Common myeloid progenitor, CD34-positive (primary cell): ENCODE results near the gene GKN1.

Experiments
- CTCF ChIA-PET: fragments of 350-600 bp; sonication (Branson Sonifier 250); formaldehyde crosslinking; loops from one replicate; lab custom pipeline; 2021; ENCODE audit warnings: antibody characterized with exemption; lab: Charles Lee
- POLR2A ChIA-PET: fragments of 350-600 bp; sonication (Branson Sonifier 250); formaldehyde crosslinking; loops from one replicate; lab custom pipeline; 2021; ENCODE audit warnings: antibody characterized with exemption; lab: Charles Lee
- DNase-seq, 3 donors: peaks; one replicate each; pipeline versions ENCODE4 v3.0.0 to v3.0.0-alpha.2; 2013
- H3K27ac ChIP-seq, 2 experiments: 1 replicate in 1 of 2; 2 replicates in 1 of 2; pipeline ENCODE4 v1.7.0; 2013; ENCODE audit warnings: inconsistent platforms in 2 of 2, low read length in 2 of 2, mild to moderate bottlenecking in 2 of 2, low read depth in 1 of 2, moderate library complexity in 1 of 2; ENCODE audit not compliant: severe bottlenecking in 2 of 2, insufficient read depth in 1 of 2, poor library complexity in 1 of 2
- H3K27me3 ChIP-seq, 5 experiments: replicated peaks in 2 of 5; 1 replicate in 3 of 5; 2 replicates in 2 of 5; pipeline versions ENCODE4 v1.6.1 to v1.7.0; 2013; ENCODE audit warnings: low read length in 4 of 5, mild to moderate bottlenecking in 2 of 5, moderate library complexity in 2 of 5, inconsistent platforms in 1 of 5; ENCODE audit not compliant: insufficient read depth in 5 of 5, control insufficient read depth in 4 of 5
- H3K36me3 ChIP-seq, 4 experiments: 1 replicate in 2 of 4; 2 replicates in 2 of 4; pipeline versions ENCODE4 v1.6.1 to v1.7.0; 2013; ENCODE audit warnings: low read length in 3 of 4, control low read depth in 1 of 4, mild to moderate bottlenecking in 1 of 4; ENCODE audit not compliant: control insufficient read depth in 4 of 4, insufficient read depth in 4 of 4
- H3K4me1 ChIP-seq, 4 experiments: 1 replicate in 3 of 4; 2 replicates in 1 of 4; pipeline versions ENCODE4 v1.6.1 to v1.7.1; 2013; ENCODE audit warnings: low read length in 3 of 4, mild to moderate bottlenecking in 3 of 4, control low read depth in 1 of 4, inconsistent platforms in 1 of 4, moderate library complexity in 1 of 4; ENCODE audit not compliant: control insufficient read depth in 4 of 4, insufficient read depth in 4 of 4; ENCODE audit errors: control extremely low read depth in 1 of 4
- H3K4me3 ChIP-seq, 7 experiments: 1 replicate in 4 of 7; 2 replicates in 3 of 7; pipeline versions ENCODE4 v1.5.1 to v1.7.0; 2013; ENCODE audit warnings: mild to moderate bottlenecking in 7 of 7, low read length in 6 of 7, moderate library complexity in 6 of 7, inconsistent platforms in 2 of 7, low read depth in 2 of 7, control low read depth in 1 of 7; ENCODE audit not compliant: insufficient read depth in 4 of 7, control insufficient read depth in 1 of 7; ENCODE audit errors: extremely low read depth in 1 of 7
- H3K9me3 ChIP-seq, 5 experiments: 1 replicate in 4 of 5; 2 replicates in 1 of 5; pipeline versions ENCODE4 v1.6.1 to v1.7.1; 2013; ENCODE audit warnings: low read length in 4 of 5, mild to moderate bottlenecking in 2 of 5, inconsistent platforms in 1 of 5, low read depth in 1 of 5, moderate library complexity in 1 of 5; ENCODE audit not compliant: control insufficient read depth in 4 of 5, insufficient read depth in 2 of 5; ENCODE audit errors: control extremely low read depth in 1 of 5
- WGBS: methylation state at CpG from one replicate; pipeline ENCODE4 v1.1.5; 2013; ENCODE audit not compliant: insufficient coverage; 5-methylcytosine and 5-hydroxymethylcytosine counted together

Gene GKN1

GRCh38 chr2:68940369-68940768, 34.1 kb upstream of the GKN1 start:
- Histone ChIP-seq H3K9me3 (peaks cover 0 to 2% (median 0%) of the 10 kb centered on the region in 5 experiments), H3K4me3 (no peak overlapping the region), H3K4me1 (no peaks in the 10 kb centered on the region), H3K27me3 (no peaks in the 10 kb centered on the region), H3K36me3 (no peaks in the 10 kb centered on the region), H3K27ac (no peak overlapping the region)
- WGBS: no CpG with 5 or more reads among the region's 1 CpG
- POLR2A ChIA-PET: no interaction called here
- DNase-seq: no peak
- CTCF ChIA-PET: interaction anchor here (1.0 kb wide), 2 partner anchors 15 to 231 kb away, joined by 3 to 4 read pairs; no protein-coding TSS in a partner anchor

- no peak overlapping the region for H3K27ac ChIP-seq
- peaks cover 0 to 2% (median 0%) of the 10 kb centered on the region in 5 experiments for H3K9me3 ChIP-seq
- H3K4me3 ChIP-seq: no peak overlapping the region
- H3K36me3 ChIP-seq: no peaks in the 10 kb centered on the region
- ChIA-PET CTCF (interaction anchor here (1.0 to 3.4 kb wide), 12 partner anchors 9 to 479 kb away, joined by 3 to 19 read pairs (median 5); no protein-coding TSS in a partner anchor), POLR2A (no interaction called here)
- no peaks in the 10 kb centered on the region for H3K4me1 ChIP-seq
- no peaks in the 10 kb centered on the region for H3K27me3 ChIP-seq
- peak in 1 of 3 donors; percentile 3 for DNase-seq
These were observed 31.6 kb upstream of the GKN1 start for GRCh38 chr2:68942827-68943226.

GRCh38 chr2:68943581-68944568, 30.6 kb upstream of the GKN1 start:
- no peaks in the 10 kb centered on the region for H3K27me3 ChIP-seq
- peaks cover 0 to 2% (median 0%) of the 10 kb centered on the region in 4 experiments for H3K4me1 ChIP-seq
- H3K27ac ChIP-seq: no peak overlapping the region
- no peak overlapping the region for H3K4me3 ChIP-seq
- DNase-seq: peak; percentile 42 to 73 (median 63)
- ChIA-PET POLR2A (interaction anchor here (0.6 kb wide), 1 partner anchor 370 kb away, joined by 3 read pairs; no protein-coding TSS in a partner anchor), CTCF (interaction anchor here (0.7 to 3.4 kb wide), 15 partner anchors 8 to 481 kb away, joined by 3 to 19 read pairs (median 4); no protein-coding TSS in a partner anchor)
- 50% methylated on average over 22 of the region's 27 CpGs for WGBS
- H3K36me3 ChIP-seq: no peaks in the 10 kb centered on the region
- H3K9me3 ChIP-seq: peaks cover 0 to 2% (median 0%) of the 10 kb centered on the region in 5 experiments

- H3K36me3 ChIP-seq: no peaks in the 10 kb centered on the region
- POLR2A ChIA-PET: no interaction called here
- no CpG with 5 or more reads among the region's 3 CpGs for WGBS
- no peak overlapping the region for H3K27ac ChIP-seq
- H3K9me3 ChIP-seq: peaks cover 0 to under 1% (median 0%) of the 10 kb centered on the region in 5 experiments
- H3K4me3 ChIP-seq: no peak overlapping the region
- CTCF ChIA-PET: no interaction called here
- H3K4me1 ChIP-seq: peaks cover 0 to 2% (median 0%) of the 10 kb centered on the region in 4 experiments
- no peak for DNase-seq
- H3K27me3 ChIP-seq: no peaks in the 10 kb centered on the region
These were observed 28.3 kb upstream of the GKN1 start for GRCh38 chr2:68946117-68946516.

- Histone ChIP-seq H3K36me3 (no peaks in the 10 kb centered on the region), H3K9me3 (no peaks in the 10 kb centered on the region), H3K4me1 (peaks cover 0 to 2% (median 0%) of the 10 kb centered on the region in 4 experiments), H3K4me3 (no peak overlapping the region), H3K27me3 (no peaks in the 10 kb centered on the region), H3K27ac (no peak overlapping the region)
- POLR2A ChIA-PET: no interaction called here
- CTCF ChIA-PET: interaction anchor here (1.3 kb wide), 1 partner anchor 23 kb away, joined by 3 read pairs; no protein-coding TSS in a partner anchor
- WGBS: no CpG with 5 or more reads among the region's 1 CpG
- peak in 2 of 3 donors; percentile 44 to 49 for DNase-seq
These were observed 25.7 kb upstream of the GKN1 start for GRCh38 chr2:68948710-68949109.

GRCh38 chr2:68951899-68952298, 22.5 kb upstream of the GKN1 start:
- H3K27ac ChIP-seq: no peak overlapping the region
- ChIA-PET CTCF (interaction anchor here (0.6 to 1.3 kb wide), 2 partner anchors 9 to 10 kb away, joined by 3 to 8 read pairs; no protein-coding TSS in a partner anchor), POLR2A (no interaction called here)
- no peaks in the 10 kb centered on the region for H3K27me3 ChIP-seq
- no peak overlapping the region for H3K4me3 ChIP-seq
- H3K4me1 ChIP-seq: peaks cover 0 to 2% (median 0%) of the 10 kb centered on the region in 4 experiments
- no peaks in the 10 kb centered on the region for H3K36me3 ChIP-seq
- no peak for DNase-seq
- H3K9me3 ChIP-seq: no peaks in the 10 kb centered on the region
- WGBS: 100% methylated on average over 3 of the region's 4 CpGs
